ENCODE measurements around the gene B3GNT7. TPM values are rescaled to one million over a fixed set of nuclear protein-coding genes. Genes with fewer than 3 reads are reported as not detected.
A peak's percentile ranks its signal among the peaks of the same experiment; 100 is the strongest.

B3GNT7 gene
- total RNA-seq, 2 experiments from 2014 or later: 7.8 to 8.7 TPM

DNA sequence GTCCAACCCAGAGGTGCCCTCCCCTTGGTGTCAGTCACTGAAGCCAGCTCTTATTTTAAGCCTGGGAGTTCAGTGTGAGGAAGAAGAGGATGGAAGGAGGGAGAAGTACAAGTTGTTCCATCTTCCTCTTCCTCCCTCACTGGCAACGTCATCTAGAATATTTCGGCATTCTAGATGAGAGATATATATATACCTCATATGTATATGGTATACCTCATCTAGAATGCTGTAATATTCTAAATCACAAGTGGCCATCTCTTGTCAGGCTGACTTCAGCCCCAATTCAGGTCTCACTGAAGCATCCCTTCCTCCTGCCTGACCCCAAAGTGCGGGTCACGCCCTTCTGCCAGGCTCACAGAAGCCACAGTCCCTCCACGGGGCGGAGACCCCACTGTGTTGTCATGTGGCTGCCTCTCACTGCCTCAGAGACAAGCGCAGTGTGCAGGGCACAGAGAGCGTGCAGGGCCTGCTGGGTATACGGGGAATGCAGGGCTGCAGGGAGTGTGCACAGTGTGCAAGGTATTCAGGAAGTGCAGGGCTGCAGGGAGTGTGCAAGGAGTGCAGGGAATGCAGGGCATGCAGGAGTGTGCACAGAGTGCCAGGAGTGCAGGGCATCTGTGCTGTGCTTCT lies 32.8 kb upstream of the B3GNT7 start:
- POLR2A ChIA-PET: interaction anchor here (0.7 to 2.2 kb wide), 3 partner anchors 23 to 1009 kb away, joined by 3 to 8 read pairs (median 4); no protein-coding TSS in a partner anchor
- intact Hi-C loops (cut with micrococcal nuclease; ENCODE audit: unreplicated experiment): loop anchor here (2.0 kb wide), 1 partner anchor 32 kb away; the partner anchor contains the start of gene B3GNT7
- Histone ChIP-seq H3K36me3 (ENCODE audit: insufficient read depth, low read length) (no peaks in the 10 kb centered on the region), H3K4me1 (ENCODE audit: insufficient read depth, low read length, poor library complexity, severe bottlenecking) (peaks cover 18% of the 10 kb centered on the region), H3K9me2 (ENCODE audit: insufficient read depth, low read length) (no peaks in the 10 kb centered on the region), H3K9me3 (ENCODE audit: low read length) (no peaks in the 10 kb centered on the region), H3K79me2 (ENCODE audit: insufficient read depth, low read depth, low read length) (no peaks in the 10 kb centered on the region), H4K20me1 (ENCODE audit: insufficient read depth, low read length) (no peaks in the 10 kb centered on the region), H3K4me3 (ENCODE audit: low read depth, low read length, poor library complexity, severe bottlenecking) (no peak overlapping the region), H3K27ac (ENCODE audit: low read depth, low read length, poor library complexity, severe bottlenecking) (no peak overlapping the region), H2AFZ (ENCODE audit: low read length) (peak overlapping the region; percentile 84), H3K4me2 (ENCODE audit: low read length) (peak overlapping the region; percentile 38; the same call in 1 of the 2 replicates)
- CTCF ChIA-PET (ENCODE audit: unreplicated experiment): interaction anchor here (0.7 to 1.5 kb wide), 2 partner anchors 31 to 90 kb away, joined by 5 to 7 read pairs; no protein-coding TSS in a partner anchor
- no TSS peak for BruUV-seq (replicated peaks)
- TF ChIP-seq, protein P1, sequence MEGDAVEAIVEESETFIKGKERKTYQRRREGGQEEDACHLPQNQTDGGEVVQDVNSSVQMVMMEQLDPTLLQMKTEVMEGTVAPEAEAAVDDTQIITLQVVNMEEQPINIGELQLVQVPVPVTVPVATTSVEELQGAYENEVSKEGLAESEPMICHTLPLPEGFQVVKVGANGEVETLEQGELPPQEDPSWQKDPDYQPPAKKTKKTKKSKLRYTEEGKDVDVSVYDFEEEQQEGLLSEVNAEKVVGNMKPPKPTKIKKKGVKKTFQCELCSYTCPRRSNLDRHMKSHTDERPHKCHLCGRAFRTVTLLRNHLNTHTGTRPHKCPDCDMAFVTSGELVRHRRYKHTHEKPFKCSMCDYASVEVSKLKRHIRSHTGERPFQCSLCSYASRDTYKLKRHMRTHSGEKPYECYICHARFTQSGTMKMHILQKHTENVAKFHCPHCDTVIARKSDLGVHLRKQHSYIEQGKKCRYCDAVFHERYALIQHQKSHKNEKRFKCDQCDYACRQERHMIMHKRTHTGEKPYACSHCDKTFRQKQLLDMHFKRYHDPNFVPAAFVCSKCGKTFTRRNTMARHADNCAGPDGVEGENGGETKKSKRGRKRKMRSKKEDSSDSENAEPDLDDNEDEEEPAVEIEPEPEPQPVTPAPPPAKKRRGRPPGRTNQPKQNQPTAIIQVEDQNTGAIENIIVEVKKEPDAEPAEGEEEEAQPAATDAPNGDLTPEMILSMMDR (conservative IDR thresholded peaks at IDR 0.05; ENCODE audit: low read length): no peak
- TF ChIP-seq EZH2phosphoT487 (IDR thresholded peaks at IDR 0.05; ENCODE audit: borderline replicate concordance, low read depth, low read length): no peak
- no peak for DNase-seq (ENCODE audit: low spot score)

DNA sequence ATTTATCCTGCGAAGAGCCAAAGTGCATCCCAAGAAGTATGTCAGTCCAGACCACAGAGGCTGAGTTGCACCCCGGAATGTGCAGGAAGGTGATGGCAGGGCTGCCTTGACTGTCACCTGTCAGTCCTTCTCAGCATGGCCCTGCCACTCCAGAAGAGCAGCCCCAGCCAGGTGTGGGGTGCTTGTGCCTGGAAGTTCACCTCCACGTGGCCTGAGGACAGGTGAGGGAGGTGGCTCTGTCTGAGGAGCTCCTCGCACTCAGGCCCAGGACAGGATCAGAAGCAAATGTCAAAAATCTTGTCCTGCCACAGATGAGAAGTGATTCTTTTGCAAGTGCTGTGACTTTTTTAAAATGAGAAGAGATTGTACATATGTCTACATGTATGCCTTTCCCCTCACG lies 31.4 kb upstream of the B3GNT7 start:
- no TSS peak for BruUV-seq (replicated peaks)
- ChIA-PET CTCF (ENCODE audit: unreplicated experiment) (no interaction called here), POLR2A (interaction anchor here (0.6 kb wide), 1 partner anchor 88 kb away, joined by 4 read pairs; no protein-coding TSS in a partner anchor)
- H3K9me2 ChIP-seq (ENCODE audit: insufficient read depth, low read length): no peaks in the 10 kb centered on the region
- H4K20me1 ChIP-seq (ENCODE audit: insufficient read depth, low read length): no peaks in the 10 kb centered on the region
- H3K36me3 ChIP-seq (ENCODE audit: insufficient read depth, low read length): no peaks in the 10 kb centered on the region
- TF ChIP-seq, protein P1 (conservative IDR thresholded peaks at IDR 0.05; ENCODE audit: low read length): no peak
- no peak for DNase-seq (ENCODE audit: low spot score)
- H3K4me3 ChIP-seq (ENCODE audit: low read depth, low read length, poor library complexity, severe bottlenecking): no peak overlapping the region
- intact Hi-C loops (cut with micrococcal nuclease; ENCODE audit: unreplicated experiment): no loop called here
- H3K79me2 ChIP-seq (ENCODE audit: insufficient read depth, low read depth, low read length): no peaks in the 10 kb centered on the region
- peaks cover 18% of the 10 kb centered on the region for H3K4me1 ChIP-seq (ENCODE audit: insufficient read depth, low read length, poor library complexity, severe bottlenecking)
- no peak overlapping the region for H2AFZ ChIP-seq (ENCODE audit: low read length)
- no peak overlapping the region for H3K4me2 ChIP-seq (ENCODE audit: low read length)
- H3K9me3 ChIP-seq (ENCODE audit: low read length): no peaks in the 10 kb centered on the region
- no peak overlapping the region for H3K27ac ChIP-seq (ENCODE audit: low read depth, low read length, poor library complexity, severe bottlenecking)
